CD14-positive monocyte (primary cell): ENCODE data around the gene ONECUT3. TPM values are rescaled to one million over a fixed set of nuclear protein-coding genes. Genes with fewer than 3 reads are reported as not detected.
"Not testable (repeated sequence)": the region's sequence is repeated elsewhere in the genome, so short reads cannot be mapped to it uniquely, and the experiment has no call there.

Source experiments
- DNase-seq, 3 donors: peaks; one replicate each; pipeline ENCODE4 v3.0.0-alpha.2; 2011 to 2022
- H2AFZ ChIP-seq: 2 replicates; pipeline ENCODE4 v1.6.0; 2012; ENCODE audit warnings: mild to moderate bottlenecking, low read depth, low read length, inconsistent platforms; ENCODE audit not compliant: insufficient read depth, poor library complexity, severe bottlenecking
- H3K27ac ChIP-seq, 2 donors: 1 replicate in 1 of 2; 2 replicates in 1 of 2; pipeline ENCODE4 v1.5.1; 2012 to 2013; ENCODE audit warnings: low read length in 2 of 2, control low read depth in 1 of 2, inconsistent platforms in 1 of 2, low read depth in 1 of 2, mild to moderate bottlenecking in 1 of 2
- H3K27me3 ChIP-seq, 2 donors: one replicate each; pipeline versions ENCODE4 v1.6.0 to v1.6.1; 2011 to 2013; ENCODE audit warnings: low read length in 2 of 2; ENCODE audit not compliant: control insufficient read depth in 2 of 2, insufficient read depth in 2 of 2
- H3K36me3 ChIP-seq, 2 donors: replicated peaks in 1 of 2; 1 replicate in 1 of 2; 2 replicates in 1 of 2; pipeline versions ENCODE4 v1.5.1 to v1.6.1; 2012 to 2013; ENCODE audit warnings: low read length in 2 of 2, control low read depth in 1 of 2, inconsistent platforms in 1 of 2, mild to moderate bottlenecking in 1 of 2; ENCODE audit not compliant: insufficient read depth in 2 of 2, control insufficient read depth in 1 of 2
- H3K4me1 ChIP-seq, 2 donors: 1 replicate in 1 of 2; 2 replicates in 1 of 2; pipeline versions ENCODE4 v1.5.1 to v1.6.1; 2012 to 2013; ENCODE audit warnings: low read length in 2 of 2, control low read depth in 1 of 2, inconsistent platforms in 1 of 2, mild to moderate bottlenecking in 1 of 2, moderate library complexity in 1 of 2; ENCODE audit not compliant: insufficient read depth in 2 of 2, control insufficient read depth in 1 of 2
- H3K4me2 ChIP-seq: replicated peaks from 2 replicates; pipeline ENCODE3; 2012; ENCODE audit warnings: low read length, moderate library complexity, mild to moderate bottlenecking; ENCODE audit not compliant: poor library complexity, severe bottlenecking; ENCODE audit errors: extremely low read depth
- H3K4me3 ChIP-seq, 3 experiments: fragments of 200-600 bp in 1 of 3; sonication (generic) in 1 of 3; replicated peaks in 1 of 3; 1 replicate in 2 of 3; 2 replicates in 1 of 3; pipeline ENCODE4 v1.5.1; 2011 to 2013; ENCODE audit warnings: low read length in 3 of 3, mild to moderate bottlenecking in 3 of 3, control low read depth in 2 of 3, low read depth in 2 of 3, inconsistent platforms in 1 of 3, moderate library complexity in 1 of 3
- H3K79me2 ChIP-seq: 2 replicates; pipeline ENCODE4 v1.6.0; 2012; ENCODE audit warnings: mild to moderate bottlenecking, control low read depth, inconsistent platforms, low read length, moderate library complexity; ENCODE audit not compliant: insufficient read depth
- H3K9ac ChIP-seq: 2 replicates; pipeline ENCODE4 v1.6.0; 2017; ENCODE audit warnings: low read length, mild to moderate bottlenecking; ENCODE audit not compliant: insufficient read depth, poor library complexity, severe bottlenecking
- H3K9me3 ChIP-seq, 2 donors: replicated peaks in 1 of 2; 1 replicate in 1 of 2; 2 replicates in 1 of 2; pipeline versions ENCODE4 v1.5.1 to v1.6.1; 2012 to 2013; ENCODE audit warnings: low read length in 2 of 2, control low read depth in 1 of 2; ENCODE audit not compliant: control insufficient read depth in 1 of 2, insufficient read depth in 1 of 2
- H4K20me1 ChIP-seq: 2 replicates; pipeline ENCODE4 v1.6.0; 2012; ENCODE audit warnings: mild to moderate bottlenecking, low read length, control low read depth, moderate library complexity; ENCODE audit not compliant: insufficient read depth
- H3K27ac Mint-ChIP-seq, 7 donors: one replicate each; pipeline ENCODE4 v1.8.0; 2020; ENCODE audit warnings: mild to moderate bottlenecking in 7 of 7, mixed read lengths in 7 of 7, moderate library complexity in 6 of 7, inconsistent platforms in 2 of 7
- H3K27me3 Mint-ChIP-seq, 3 donors: one replicate each; pipeline ENCODE4 v1.8.0; 2021 to 2022; ENCODE audit warnings: low read depth in 3 of 3, mild to moderate bottlenecking in 3 of 3, mixed read lengths in 3 of 3, moderate library complexity in 3 of 3, inconsistent platforms in 1 of 3
- H3K36me3 Mint-ChIP-seq, 2 donors: one replicate each; pipeline ENCODE4 v1.8.0; 2020; ENCODE audit warnings: mixed read lengths in 2 of 2, inconsistent platforms in 1 of 2, mild to moderate bottlenecking in 1 of 2
- H3K4me1 Mint-ChIP-seq: one replicate; pipeline ENCODE4 v1.8.0; 2020; ENCODE audit warnings: mild to moderate bottlenecking, mixed read lengths
- H3K4me3 Mint-ChIP-seq, 2 donors: one replicate each; pipeline ENCODE4 v1.8.0; 2020; ENCODE audit warnings: mild to moderate bottlenecking in 2 of 2, mixed read lengths in 2 of 2, moderate library complexity in 1 of 2
- H3K9me3 Mint-ChIP-seq, 7 donors: one replicate each; pipeline ENCODE4 v1.8.0; 2020 to 2022; ENCODE audit warnings: mixed read lengths in 7 of 7, mild to moderate bottlenecking in 6 of 7, moderate library complexity in 6 of 7, inconsistent platforms in 2 of 7
- CTCF ChIP-seq: fragments of 200-600 bp; IDR thresholded peaks from one replicate; pipeline ENCODE4 v1.8.0; 2022; ENCODE audit warnings: antibody characterized with exemption, mild to moderate bottlenecking
- WGBS: methylation state at CpG from one replicate; pipeline ENCODE4 v1.1.5; 2013; ENCODE audit warnings: missing lambda C conversion rate; ENCODE audit not compliant: insufficient coverage; 5-methylcytosine and 5-hydroxymethylcytosine counted together
- intact Hi-C, 2 donors: fragments of 100-400 bp; cut with micrococcal nuclease; formaldehyde crosslinking; loops; one replicate each; pipeline versions ENCODE4 v1.15.0 to v1.15.1; 2023
- polyA plus RNA-seq, 3 donors: library from polyadenylated mRNA; depleted of rRNA in 1 of 3; unstranded in 2 of 3; stranded (reverse) in 1 of 3; fragments of 300-500 nt in 2 of 3; fragments of >200 nt in 1 of 3; fragmentation: Illumina TruSeq in 2 of 3; gene quantifications; 1 replicate in 2 of 3; 2 replicates in 1 of 3; pipeline ENCODE4 v1.2.3, GENCODE V29; 2012 to 2021

ONECUT3 gene
- polyA plus RNA-seq, 3 donors = not detected

GRCh38 chr19:1760020-1760419 lies 6.7 kb downstream of the ONECUT3 start:
- Histone ChIP-seq H3K9me3 (peaks cover 0 to 38% of the 10 kb centered on the region in 2 donors), H2AFZ (no peak overlapping the region), H3K27me3 (peaks cover 59 to 99% of the 10 kb centered on the region in 2 donors), H3K27ac (no peak overlapping the region), H4K20me1 (no peaks in the 10 kb centered on the region), H3K9ac (no peak overlapping the region), H3K4me3 (no peak overlapping the region), H3K36me3 (no peaks in the 10 kb centered on the region), H3K4me1 (no peaks in the 10 kb centered on the region), H3K4me2 (no peak overlapping the region), H3K79me2 (no peaks in the 10 kb centered on the region)
- Mint-ChIP-seq H3K4me3 (peak overlapping the region in 1 of 2 donors; percentile 46), H3K27ac (no peak overlapping the region), H3K27me3 (peaks cover 94 to 99% (median 94%) of the 10 kb centered on the region in 3 donors), H3K9me3 (peaks cover 0 to 33% (median 11%) of the 10 kb centered on the region in 7 donors), H3K36me3 (peaks cover 0 to 4% of the 10 kb centered on the region in 2 donors), H3K4me1 (peaks cover 2% of the 10 kb centered on the region)
- intact Hi-C loops = loop anchor here in 1 of 2 donors (10.0 kb wide), 1 partner anchor 135 kb away; no protein-coding TSS in a partner anchor
- 5% methylated on average over 16 of the region's 17 CpGs for WGBS
- no peak for DNase-seq
- no peak for TF ChIP-seq CTCF

GRCh38 chr19:1760786-1761527 lies 7.7 kb downstream of the ONECUT3 start:
- Mint-ChIP-seq H3K4me3 (peak overlapping the region in 1 of 2 donors; percentile 81), H3K27me3 (peaks cover 96 to 99% (median 96%) of the 10 kb centered on the region in 3 donors), H3K9me3 (peaks cover 0 to 30% (median 11%) of the 10 kb centered on the region in 7 donors)
- H3K27ac ChIP-seq, H3K4me1 ChIP-seq, H2AFZ ChIP-seq, H4K20me1 ChIP-seq, H3K4me1 Mint-ChIP-seq, H3K79me2 ChIP-seq, H3K27ac Mint-ChIP-seq, H3K4me2 ChIP-seq, H3K9ac ChIP-seq, DNase-seq, H3K36me3 Mint-ChIP-seq, H3K36me3 ChIP-seq, H3K4me3 ChIP-seq: not testable (repeated sequence)
- intact Hi-C loops = loop anchor here in 1 of 2 donors (10.0 kb wide), 1 partner anchor 136 kb away; no protein-coding TSS in a partner anchor
- peaks cover 63 to 99% of the 10 kb centered on the region in 2 donors for H3K27me3 ChIP-seq
- H3K9me3 ChIP-seq = peaks cover 0 to 39% of the 10 kb centered on the region in 2 donors
- WGBS = 5% methylated on average over 9 of the region's 15 CpGs
